Liver (tissue), 3 donors: ENCODE measurements around the gene SERP2.

Experiments
- EGR1 ChIP-seq, 2 donors: IDR thresholded peaks; 2 replicates each; pipeline ENCODE4 v1.6.1; 2016 to 2018; ENCODE audit warnings: antibody characterized with exemption in 2 of 2, low read depth in 2 of 2
- GABPA ChIP-seq, 2 donors: IDR thresholded peaks in 1 of 2; conservative IDR thresholded peaks in 1 of 2; 2 replicates each; pipeline ENCODE4 v1.6.1; 2016; ENCODE audit warnings: antibody characterized with exemption in 2 of 2, mild to moderate bottlenecking in 1 of 2, moderate library complexity in 1 of 2
- HNF4A ChIP-seq, 2 donors: conservative IDR thresholded peaks; 2 replicates each; pipeline ENCODE4 v1.6.1; 2016; ENCODE audit warnings: antibody characterized with exemption in 2 of 2, mild to moderate bottlenecking in 2 of 2
- JUND ChIP-seq, 2 donors: IDR thresholded peaks; 2 replicates each; pipeline ENCODE4 v1.6.1; 2016; ENCODE audit warnings: antibody characterized with exemption in 2 of 2
- RAD21 ChIP-seq, 2 donors: IDR thresholded peaks; 2 replicates each; pipeline ENCODE4 v1.6.1; 2016; ENCODE audit warnings: antibody characterized with exemption in 2 of 2, mild to moderate bottlenecking in 2 of 2
- RXRA ChIP-seq, 2 donors: IDR thresholded peaks; 2 replicates each; pipeline ENCODE4 v1.6.1; 2017 to 2018; ENCODE audit warnings: antibody characterized with exemption in 2 of 2, mild to moderate bottlenecking in 1 of 2
- TAF1 ChIP-seq: conservative IDR thresholded peaks from 2 replicates; pipeline ENCODE4 v1.6.1; 2016; ENCODE audit warnings: antibody characterized with exemption, mild to moderate bottlenecking
- YY1 ChIP-seq: IDR thresholded peaks from 2 replicates; pipeline ENCODE4 v1.6.1; 2016; ENCODE audit warnings: antibody characterized with exemption, mild to moderate bottlenecking
- TF ChIP-seq, protein P1 (sequence below): fragments of 150-350 bp; IDR thresholded peaks from 2 replicates; pipeline ENCODE4 v1.5.1; 2017; ENCODE audit warnings: improper control_type of control experiment, low read depth, low read length; ENCODE audit not compliant: missing input control
- TF ChIP-seq, protein P2 (sequence below): IDR thresholded peaks from 2 replicates; pipeline ENCODE4 v1.6.1; 2016; ENCODE audit warnings: antibody characterized with exemption
- TF ChIP-seq, protein P3 (sequence below): IDR thresholded peaks from 2 replicates; pipeline ENCODE4 v1.6.1; 2016; ENCODE audit warnings: antibody characterized with exemption, mild to moderate bottlenecking
- TF ChIP-seq, protein P4 (sequence below): IDR thresholded peaks from 2 replicates; pipeline ENCODE4 v1.6.1; 2016; ENCODE audit warnings: antibody characterized with exemption
- donor health status: healthy.
- donor health status: healthy.

DNA sequence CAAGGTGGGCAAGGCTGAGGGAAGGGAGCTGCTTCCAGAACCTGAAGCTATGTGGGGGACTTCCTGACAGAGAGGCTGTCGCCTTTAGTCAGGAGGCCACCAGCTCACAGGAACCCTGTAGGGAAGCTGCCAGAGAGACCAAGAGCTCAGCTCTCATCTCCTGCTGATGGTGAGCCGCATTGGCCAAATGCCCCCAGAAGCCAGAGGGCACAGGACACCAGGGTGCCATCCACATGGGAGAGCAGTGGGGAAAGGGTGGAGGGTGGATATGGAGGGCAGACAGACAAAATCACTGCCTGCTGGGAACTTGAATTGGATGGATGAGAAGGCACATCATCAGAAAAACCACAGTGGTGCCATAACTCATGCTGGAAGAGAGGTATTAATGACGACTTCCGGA, 36.0 kb downstream of the SERP2 start:
- TF ChIP-seq JUND (IDR thresholded peaks at IDR 0.05), result no peak
- TF ChIP-seq, protein P1, sequence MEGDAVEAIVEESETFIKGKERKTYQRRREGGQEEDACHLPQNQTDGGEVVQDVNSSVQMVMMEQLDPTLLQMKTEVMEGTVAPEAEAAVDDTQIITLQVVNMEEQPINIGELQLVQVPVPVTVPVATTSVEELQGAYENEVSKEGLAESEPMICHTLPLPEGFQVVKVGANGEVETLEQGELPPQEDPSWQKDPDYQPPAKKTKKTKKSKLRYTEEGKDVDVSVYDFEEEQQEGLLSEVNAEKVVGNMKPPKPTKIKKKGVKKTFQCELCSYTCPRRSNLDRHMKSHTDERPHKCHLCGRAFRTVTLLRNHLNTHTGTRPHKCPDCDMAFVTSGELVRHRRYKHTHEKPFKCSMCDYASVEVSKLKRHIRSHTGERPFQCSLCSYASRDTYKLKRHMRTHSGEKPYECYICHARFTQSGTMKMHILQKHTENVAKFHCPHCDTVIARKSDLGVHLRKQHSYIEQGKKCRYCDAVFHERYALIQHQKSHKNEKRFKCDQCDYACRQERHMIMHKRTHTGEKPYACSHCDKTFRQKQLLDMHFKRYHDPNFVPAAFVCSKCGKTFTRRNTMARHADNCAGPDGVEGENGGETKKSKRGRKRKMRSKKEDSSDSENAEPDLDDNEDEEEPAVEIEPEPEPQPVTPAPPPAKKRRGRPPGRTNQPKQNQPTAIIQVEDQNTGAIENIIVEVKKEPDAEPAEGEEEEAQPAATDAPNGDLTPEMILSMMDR, result no peak
- TF ChIP-seq, protein P2, sequence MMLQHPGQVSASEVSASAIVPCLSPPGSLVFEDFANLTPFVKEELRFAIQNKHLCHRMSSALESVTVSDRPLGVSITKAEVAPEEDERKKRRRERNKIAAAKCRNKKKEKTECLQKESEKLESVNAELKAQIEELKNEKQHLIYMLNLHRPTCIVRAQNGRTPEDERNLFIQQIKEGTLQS, result no peak
- TF ChIP-seq, protein P3, sequence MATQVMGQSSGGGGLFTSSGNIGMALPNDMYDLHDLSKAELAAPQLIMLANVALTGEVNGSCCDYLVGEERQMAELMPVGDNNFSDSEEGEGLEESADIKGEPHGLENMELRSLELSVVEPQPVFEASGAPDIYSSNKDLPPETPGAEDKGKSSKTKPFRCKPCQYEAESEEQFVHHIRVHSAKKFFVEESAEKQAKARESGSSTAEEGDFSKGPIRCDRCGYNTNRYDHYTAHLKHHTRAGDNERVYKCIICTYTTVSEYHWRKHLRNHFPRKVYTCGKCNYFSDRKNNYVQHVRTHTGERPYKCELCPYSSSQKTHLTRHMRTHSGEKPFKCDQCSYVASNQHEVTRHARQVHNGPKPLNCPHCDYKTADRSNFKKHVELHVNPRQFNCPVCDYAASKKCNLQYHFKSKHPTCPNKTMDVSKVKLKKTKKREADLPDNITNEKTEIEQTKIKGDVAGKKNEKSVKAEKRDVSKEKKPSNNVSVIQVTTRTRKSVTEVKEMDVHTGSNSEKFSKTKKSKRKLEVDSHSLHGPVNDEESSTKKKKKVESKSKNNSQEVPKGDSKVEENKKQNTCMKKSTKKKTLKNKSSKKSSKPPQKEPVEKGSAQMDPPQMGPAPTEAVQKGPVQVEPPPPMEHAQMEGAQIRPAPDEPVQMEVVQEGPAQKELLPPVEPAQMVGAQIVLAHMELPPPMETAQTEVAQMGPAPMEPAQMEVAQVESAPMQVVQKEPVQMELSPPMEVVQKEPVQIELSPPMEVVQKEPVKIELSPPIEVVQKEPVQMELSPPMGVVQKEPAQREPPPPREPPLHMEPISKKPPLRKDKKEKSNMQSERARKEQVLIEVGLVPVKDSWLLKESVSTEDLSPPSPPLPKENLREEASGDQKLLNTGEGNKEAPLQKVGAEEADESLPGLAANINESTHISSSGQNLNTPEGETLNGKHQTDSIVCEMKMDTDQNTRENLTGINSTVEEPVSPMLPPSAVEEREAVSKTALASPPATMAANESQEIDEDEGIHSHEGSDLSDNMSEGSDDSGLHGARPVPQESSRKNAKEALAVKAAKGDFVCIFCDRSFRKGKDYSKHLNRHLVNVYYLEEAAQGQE, result no peak
- no peak for TF ChIP-seq YY1
- TF ChIP-seq RAD21 (IDR thresholded peaks at IDR 0.05), result no peak
- no peak for TF ChIP-seq EGR1 (IDR thresholded peaks at IDR 0.05; ENCODE audit: low read depth in 2 of 2)
- no peak for TF ChIP-seq RXRA (IDR thresholded peaks at IDR 0.05)
- no peak for TF ChIP-seq HNF4A (conservative IDR thresholded peaks at IDR 0.05)
- TF ChIP-seq TAF1, result no peak
- no peak for TF ChIP-seq GABPA (IDR thresholded peaks at IDR 0.05 in 1 of 2, conservative IDR thresholded peaks at IDR 0.05 in 1 of 2)
- TF ChIP-seq, protein P4, sequence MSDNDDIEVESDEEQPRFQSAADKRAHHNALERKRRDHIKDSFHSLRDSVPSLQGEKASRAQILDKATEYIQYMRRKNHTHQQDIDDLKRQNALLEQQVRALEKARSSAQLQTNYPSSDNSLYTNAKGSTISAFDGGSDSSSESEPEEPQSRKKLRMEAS, result no peak
